ENCODE measurements around the gene RARRES1.
A peak's percentile ranks its signal among the peaks of the same experiment; 100 is the strongest.

The RARRES1 gene

GRCh38 chr3:158735296-158736033 is 3.2 kb upstream of the RARRES1 start:
- DNase-seq (ENCODE audit: low read depth), result no peak

GRCh38 chr3:158733656-158734055 is 1.4 kb upstream of the RARRES1 start:
- no peak for DNase-seq (ENCODE audit: low read depth)

GRCh38 chr3:158732856-158733200 is 571 bp upstream of the RARRES1 start:
- no peak for DNase-seq (ENCODE audit: low read depth)

- no peak for DNase-seq (ENCODE audit: low read depth)
These were observed 771 bp downstream of the RARRES1 start for GRCh38 chr3:158731486-158731885.

GRCh38 chr3:158728851-158729250 is 3.4 kb downstream of the RARRES1 start:
- no peak for DNase-seq (ENCODE audit: low read depth)

GRCh38 chr3:158728061-158728377 is 4.2 kb downstream of the RARRES1 start:
- DNase-seq (ENCODE audit: low read depth), result no peak

- DNase-seq (ENCODE audit: low read depth), result peak; percentile 34
These were observed 4.8 kb downstream of the RARRES1 start for GRCh38 chr3:158727206-158728060.

GRCh38 chr3:158725348-158726011 is 6.8 kb downstream of the RARRES1 start:
- DNase-seq (ENCODE audit: low read depth), result no peak

- no peak for DNase-seq (ENCODE audit: low read depth)
These were observed 8.3 kb downstream of the RARRES1 start for GRCh38 chr3:158723991-158724390.

- DNase-seq (ENCODE audit: low read depth), result no peak
These were observed 10.1 kb downstream of the RARRES1 start for GRCh38 chr3:158722108-158722507.

- no peak for DNase-seq (ENCODE audit: low read depth)
These were observed 13.6 kb downstream of the RARRES1 start for GRCh38 chr3:158718490-158719170.

- DNase-seq (ENCODE audit: low read depth), result no peak
These were observed 14.7 kb downstream of the RARRES1 start for GRCh38 chr3:158717576-158717975.

GRCh38 chr3:158713094-158713499 is 19.2 kb downstream of the RARRES1 start:
- DNase-seq (ENCODE audit: low read depth), result no peak

GRCh38 chr3:158712443-158712842 is 19.8 kb downstream of the RARRES1 start:
- no peak for DNase-seq (ENCODE audit: low read depth)

GRCh38 chr3:158711886-158712285 is 20.4 kb downstream of the RARRES1 start:
- DNase-seq (ENCODE audit: low read depth), result no peak

GRCh38 chr3:158710601-158711000 is 21.7 kb downstream of the RARRES1 start:
- DNase-seq (ENCODE audit: low read depth), result no peak

GRCh38 chr3:158709666-158710083 is 22.6 kb downstream of the RARRES1 start:
- no peak for DNase-seq (ENCODE audit: low read depth)

GRCh38 chr3:158703566-158703965 is 28.7 kb downstream of the RARRES1 start:
- DNase-seq (ENCODE audit: low read depth), result no peak

- no peak for DNase-seq (ENCODE audit: low read depth)
These were observed 29.3 kb downstream of the RARRES1 start for GRCh38 chr3:158702815-158703481.

GRCh38 chr3:158701420-158702065 is 30.7 kb downstream of the RARRES1 start:
- no peak for DNase-seq (ENCODE audit: low read depth)

- DNase-seq (ENCODE audit: low read depth), result no peak
These were observed 31.7 kb downstream of the RARRES1 start for GRCh38 chr3:158700559-158700958.

Data from activated T-cell treated with anti-CD3 and anti-CD28 coated beads for 24 hours (primary cell).